Measurements from ENCODE around the gene SLC22A4.

- TF ChIP-seq, protein P1, sequence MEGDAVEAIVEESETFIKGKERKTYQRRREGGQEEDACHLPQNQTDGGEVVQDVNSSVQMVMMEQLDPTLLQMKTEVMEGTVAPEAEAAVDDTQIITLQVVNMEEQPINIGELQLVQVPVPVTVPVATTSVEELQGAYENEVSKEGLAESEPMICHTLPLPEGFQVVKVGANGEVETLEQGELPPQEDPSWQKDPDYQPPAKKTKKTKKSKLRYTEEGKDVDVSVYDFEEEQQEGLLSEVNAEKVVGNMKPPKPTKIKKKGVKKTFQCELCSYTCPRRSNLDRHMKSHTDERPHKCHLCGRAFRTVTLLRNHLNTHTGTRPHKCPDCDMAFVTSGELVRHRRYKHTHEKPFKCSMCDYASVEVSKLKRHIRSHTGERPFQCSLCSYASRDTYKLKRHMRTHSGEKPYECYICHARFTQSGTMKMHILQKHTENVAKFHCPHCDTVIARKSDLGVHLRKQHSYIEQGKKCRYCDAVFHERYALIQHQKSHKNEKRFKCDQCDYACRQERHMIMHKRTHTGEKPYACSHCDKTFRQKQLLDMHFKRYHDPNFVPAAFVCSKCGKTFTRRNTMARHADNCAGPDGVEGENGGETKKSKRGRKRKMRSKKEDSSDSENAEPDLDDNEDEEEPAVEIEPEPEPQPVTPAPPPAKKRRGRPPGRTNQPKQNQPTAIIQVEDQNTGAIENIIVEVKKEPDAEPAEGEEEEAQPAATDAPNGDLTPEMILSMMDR (IDR thresholded peaks at IDR 0.05; ENCODE audit: low read length) = no peak
- no peak for TF ChIP-seq EZH2 (optimal IDR thresholded peaks at IDR 0.05; ENCODE audit: low read depth, low read length)
- no peak for TF ChIP-seq EZH2phosphoT487 (IDR thresholded peaks at IDR 0.05; ENCODE audit: low read length)
Observed at GRCh38 chr5:132371603-132371994, 77.4 kb downstream of the SLC22A4 start.

All from MM.1S (cell line).